ENCODE measurements around the gene NOC2L.

The NOC2L gene

GRCh38 chr1:914131-914890 is 44.7 kb downstream of the NOC2L start:
- H3K36me3 ChIP-seq (ENCODE audit: insufficient read depth, low read length) = no peaks in the 10 kb centered on the region
- H3K4me1 ChIP-seq (ENCODE audit: insufficient read depth, low read length, severe bottlenecking) = no peaks in the 10 kb centered on the region
- no peaks in the 10 kb centered on the region for H3K79me2 ChIP-seq (ENCODE audit: insufficient read depth, low read length)
- H3F3A ChIP-seq (ENCODE audit: insufficient read depth, low read length) = no peaks in the 10 kb centered on the region
- H3K27ac ChIP-seq (ENCODE audit: low read depth, low read length, poor library complexity, severe bottlenecking) = no peak overlapping the region
- H4K20me1 ChIP-seq (ENCODE audit: insufficient read depth, low read length) = no peaks in the 10 kb centered on the region
- H2AFZ ChIP-seq (ENCODE audit: low read length) = no peak overlapping the region
- H3K9ac ChIP-seq (ENCODE audit: low read length) = no peak overlapping the region
- H3K9me3 ChIP-seq (ENCODE audit: low read length) = no peaks in the 10 kb centered on the region
- H3K9me2 ChIP-seq (ENCODE audit: low read depth, low read length) = no peaks in the 10 kb centered on the region
- H3K4me2 ChIP-seq (ENCODE audit: low read length) = no peak overlapping the region
- TF ChIP-seq CTCF (IDR thresholded peaks at IDR 0.05; ENCODE audit: low read length) (no peak), EZH2 (IDR thresholded peaks at IDR 0.05; ENCODE audit: borderline replicate concordance, low read length) (no peak)
- H3K27me3 ChIP-seq (ENCODE audit: insufficient read depth, low read length) = peaks cover 21% of the 10 kb centered on the region
- no peak overlapping the region for H3K4me3 ChIP-seq (ENCODE audit: low read depth, low read length, poor library complexity, severe bottlenecking)

- no peaks in the 10 kb centered on the region for H3F3A ChIP-seq (ENCODE audit: insufficient read depth, low read length)
- H3K27ac ChIP-seq (ENCODE audit: low read depth, low read length, poor library complexity, severe bottlenecking) = no peak overlapping the region
- no peak overlapping the region for H3K4me2 ChIP-seq (ENCODE audit: low read length)
- H4K20me1 ChIP-seq (ENCODE audit: insufficient read depth, low read length) = no peaks in the 10 kb centered on the region
- H3K9ac ChIP-seq (ENCODE audit: low read length) = no peak overlapping the region
- no peak overlapping the region for H3K4me3 ChIP-seq (ENCODE audit: low read depth, low read length, poor library complexity, severe bottlenecking)
- no peaks in the 10 kb centered on the region for H3K36me3 ChIP-seq (ENCODE audit: insufficient read depth, low read length)
- no peaks in the 10 kb centered on the region for H3K4me1 ChIP-seq (ENCODE audit: insufficient read depth, low read length, severe bottlenecking)
- no peaks in the 10 kb centered on the region for H3K79me2 ChIP-seq (ENCODE audit: insufficient read depth, low read length)
- H3K9me2 ChIP-seq (ENCODE audit: low read depth, low read length) = no peaks in the 10 kb centered on the region
- no peaks in the 10 kb centered on the region for H3K9me3 ChIP-seq (ENCODE audit: low read length)
- no peak for TF ChIP-seq EZH2 (IDR thresholded peaks at IDR 0.05; ENCODE audit: borderline replicate concordance, low read length)
- no peak for TF ChIP-seq CTCF (IDR thresholded peaks at IDR 0.05; ENCODE audit: low read length)
- H3K27me3 ChIP-seq (ENCODE audit: insufficient read depth, low read length) = peaks cover 18% of the 10 kb centered on the region
- no peak overlapping the region for H2AFZ ChIP-seq (ENCODE audit: low read length)
These were observed 45.4 kb downstream of the NOC2L start for GRCh38 chr1:913491-914130.

- Histone ChIP-seq H3K27ac (ENCODE audit: low read depth, low read length, poor library complexity, severe bottlenecking) (no peak overlapping the region), H3K9ac (ENCODE audit: low read length) (no peak overlapping the region), H3K4me2 (ENCODE audit: low read length) (no peak overlapping the region), H3K4me3 (ENCODE audit: low read depth, low read length, poor library complexity, severe bottlenecking) (no peak overlapping the region), H3K9me2 (ENCODE audit: low read depth, low read length) (no peaks in the 10 kb centered on the region), H3K9me3 (ENCODE audit: low read length) (no peaks in the 10 kb centered on the region), H3K36me3 (ENCODE audit: insufficient read depth, low read length) (no peaks in the 10 kb centered on the region), H2AFZ (ENCODE audit: low read length) (no peak overlapping the region), H3K79me2 (ENCODE audit: insufficient read depth, low read length) (no peaks in the 10 kb centered on the region), H3K4me1 (ENCODE audit: insufficient read depth, low read length, severe bottlenecking) (no peaks in the 10 kb centered on the region), H3F3A (ENCODE audit: insufficient read depth, low read length) (no peaks in the 10 kb centered on the region), H4K20me1 (ENCODE audit: insufficient read depth, low read length) (no peaks in the 10 kb centered on the region), H3K27me3 (ENCODE audit: insufficient read depth, low read length) (peaks cover 10% of the 10 kb centered on the region)
- TF ChIP-seq CTCF (IDR thresholded peaks at IDR 0.05; ENCODE audit: low read length) (no peak), EZH2 (IDR thresholded peaks at IDR 0.05; ENCODE audit: borderline replicate concordance, low read length) (no peak)
These were observed 46.2 kb downstream of the NOC2L start for GRCh38 chr1:912740-913301.

Data from OCI-LY1 (cell line).